Activated CD4-positive, alpha-beta T cell treated with anti-CD3 and anti-CD28 coated beads, Interleukin-2, amount 50 U/mL, for 16 hours (primary cell): Measurements from ENCODE around the gene MADCAM1.
"Not testable (repeated sequence)": the region's sequence is repeated elsewhere in the genome, so short reads cannot be mapped to it uniquely, and the experiment has no call there.

Experiments
- DNase-seq: peaks from one replicate; pipeline ENCODE4 v3.0.0-alpha.2; 2020

MADCAM1 gene

DNA sequence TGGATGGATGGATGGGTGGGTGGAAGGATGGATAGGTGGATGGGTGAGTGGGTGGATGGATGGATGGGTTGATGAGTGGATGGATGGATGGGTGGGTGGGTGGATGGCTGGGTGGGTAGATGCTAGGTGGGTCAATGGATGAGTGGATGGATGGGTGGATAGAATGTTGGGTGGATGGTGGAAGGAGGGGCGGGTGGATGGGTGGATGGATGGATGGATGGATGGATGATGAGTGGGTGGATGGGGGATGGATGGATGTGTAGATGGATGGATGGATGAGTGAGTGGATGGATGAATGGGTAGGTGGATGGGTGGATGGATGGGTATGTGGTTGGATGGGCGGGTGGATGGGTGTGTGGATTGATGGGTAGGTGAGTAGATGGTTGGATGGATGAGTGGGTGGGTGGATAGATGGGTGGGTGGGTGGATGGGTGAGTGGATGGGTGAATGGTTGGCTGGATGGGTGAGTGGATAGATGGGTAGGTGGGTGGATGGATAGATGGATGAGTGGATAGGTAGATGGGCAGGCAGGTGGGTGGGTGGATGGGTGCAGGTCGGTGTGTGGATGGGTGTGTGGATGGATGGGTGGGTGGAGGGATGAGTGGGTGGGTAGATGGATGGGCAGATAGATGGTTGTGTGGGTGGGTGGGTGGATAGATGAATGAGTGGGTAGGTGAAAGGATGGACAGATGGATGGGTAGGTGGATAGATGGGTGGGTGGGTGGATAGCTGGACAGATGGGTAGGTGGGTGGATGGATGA lies 31.1 kb upstream of the MADCAM1 start:
- no peak for DNase-seq

DNA sequence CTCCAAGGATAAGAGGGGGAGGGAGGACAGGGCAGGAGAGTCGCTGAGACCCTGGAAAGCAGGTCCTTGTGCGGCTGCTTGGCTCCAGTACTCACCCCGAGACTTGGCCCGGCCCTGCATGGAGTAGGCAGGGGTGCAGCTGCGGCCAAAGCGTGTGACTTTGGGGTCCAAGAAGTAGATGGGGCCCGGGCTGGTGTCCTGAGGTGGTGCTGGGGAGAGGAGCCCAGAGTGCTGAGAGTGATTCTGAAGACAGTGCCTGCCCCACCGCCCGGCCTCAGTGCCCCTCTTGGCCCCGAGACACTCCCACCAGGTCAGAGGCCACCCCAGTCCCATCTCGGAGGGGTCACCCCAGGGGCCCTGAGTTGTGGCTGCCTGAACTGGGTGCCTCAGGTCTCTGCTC lies 28.7 kb upstream of the MADCAM1 start:
- DNase-seq = no peak

DNA sequence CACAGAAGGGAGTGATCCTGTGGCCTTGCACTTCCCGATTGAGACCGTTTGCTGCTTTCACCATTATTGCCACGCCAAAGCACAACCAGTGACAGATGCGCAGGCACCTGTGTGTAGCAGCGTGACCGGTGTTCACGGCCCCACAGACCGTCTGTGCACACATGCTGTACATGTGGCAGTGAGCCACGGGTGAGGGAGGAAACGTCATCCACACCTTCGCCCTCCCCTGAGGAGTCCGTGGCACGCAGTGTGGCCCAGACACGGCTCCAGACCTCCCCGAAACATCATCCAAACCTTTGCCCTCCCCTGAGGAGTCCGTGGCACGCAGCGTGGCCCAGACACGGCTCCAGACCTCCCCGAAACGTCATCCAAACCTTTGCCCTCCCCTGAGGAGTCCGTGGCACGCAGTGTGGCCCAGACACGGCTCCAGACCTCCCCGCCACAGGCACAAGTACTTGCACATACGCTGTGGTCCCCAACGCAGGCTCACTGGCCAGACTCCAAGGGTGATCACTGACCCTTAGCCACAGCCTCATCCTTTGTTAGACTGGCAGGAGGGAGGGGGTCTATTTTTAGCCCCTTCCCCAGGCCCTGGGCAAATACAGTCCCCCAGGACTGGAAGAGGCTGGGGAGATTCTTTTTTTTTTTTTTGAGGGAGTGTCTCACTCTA lies 27.6 kb upstream of the MADCAM1 start:
- no peak for DNase-seq

DNA sequence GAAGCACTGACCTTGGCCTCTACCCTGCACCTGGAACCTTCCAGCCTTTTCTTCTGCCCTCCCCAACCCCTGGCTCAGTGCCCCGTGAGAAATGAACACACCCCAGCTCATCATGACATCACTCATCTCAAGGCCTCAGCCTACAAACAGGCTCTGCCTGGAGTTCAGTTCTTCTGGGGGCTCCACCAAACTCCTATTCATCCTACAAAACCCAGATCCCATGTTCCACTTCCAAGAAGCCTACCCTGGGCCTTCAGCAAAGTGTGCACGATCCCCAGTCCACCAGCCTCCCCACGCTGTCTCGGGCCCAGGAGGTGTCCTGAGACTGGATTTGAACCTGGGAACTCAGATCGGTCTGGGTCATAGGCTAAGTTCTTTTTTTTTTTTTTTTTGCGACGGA lies 26.5 kb upstream of the MADCAM1 start:
- DNase-seq = no peak

DNA sequence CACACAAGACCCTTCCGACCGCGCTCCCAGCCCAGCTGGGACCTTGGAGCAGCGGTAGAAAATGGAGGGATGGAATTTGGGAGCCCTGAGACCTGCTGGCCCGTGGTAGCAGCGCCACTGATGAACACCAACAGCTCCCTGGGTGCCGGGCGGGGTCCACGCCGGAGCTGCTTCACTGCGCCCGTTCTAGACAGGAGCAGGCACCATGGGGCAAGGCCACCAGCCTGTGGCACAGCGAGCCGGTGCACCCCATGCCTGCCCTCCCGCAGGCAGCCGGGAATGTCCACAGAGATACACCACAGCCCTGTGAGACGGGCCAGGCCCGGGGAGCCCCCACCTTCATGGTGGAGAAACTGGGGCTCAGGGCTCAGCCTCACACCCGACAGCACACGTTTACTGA lies 25.6 kb upstream of the MADCAM1 start:
- DNase-seq = no peak

DNA sequence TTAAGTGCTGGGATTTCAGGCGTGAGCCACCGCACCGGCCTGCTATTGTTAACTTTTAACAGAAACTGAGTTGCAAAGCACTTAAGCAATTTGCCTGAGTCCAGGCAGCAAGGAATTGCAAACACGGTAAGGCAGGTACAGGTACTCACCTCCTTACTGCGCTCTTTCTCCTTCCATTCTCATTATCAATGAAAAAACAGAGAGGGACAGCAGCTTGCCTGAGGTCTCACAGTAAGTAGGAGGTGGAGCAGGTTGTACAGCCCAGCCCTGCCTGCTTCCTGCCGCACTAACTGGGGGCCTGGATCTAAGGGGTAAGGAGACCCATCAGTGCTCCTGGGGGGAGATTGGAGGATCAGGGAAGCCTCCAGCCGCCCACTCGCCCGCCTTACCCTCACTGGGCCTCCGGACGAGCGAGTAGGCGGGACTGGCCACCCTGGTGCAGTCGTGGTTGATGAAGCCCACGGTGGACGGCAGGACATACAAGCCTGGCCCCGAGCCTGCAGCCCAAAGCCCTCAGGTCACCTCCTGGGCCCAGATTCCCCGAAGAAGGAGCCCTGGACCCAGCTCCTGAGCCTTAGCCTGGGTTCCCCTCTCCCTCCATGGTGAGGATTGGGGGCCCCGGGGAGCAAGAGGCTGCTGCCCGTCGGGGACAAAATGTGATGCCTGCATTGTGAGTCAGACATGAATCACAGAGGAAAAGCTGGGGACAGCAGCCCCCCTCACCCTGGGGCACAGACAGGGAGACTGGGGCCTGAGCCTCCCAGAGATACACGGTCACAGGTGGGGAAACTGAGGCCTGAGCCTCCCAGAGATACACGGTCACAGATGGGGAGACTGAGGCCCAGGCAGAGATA lies 24.1 kb upstream of the MADCAM1 start:
- no peak for DNase-seq

DNA sequence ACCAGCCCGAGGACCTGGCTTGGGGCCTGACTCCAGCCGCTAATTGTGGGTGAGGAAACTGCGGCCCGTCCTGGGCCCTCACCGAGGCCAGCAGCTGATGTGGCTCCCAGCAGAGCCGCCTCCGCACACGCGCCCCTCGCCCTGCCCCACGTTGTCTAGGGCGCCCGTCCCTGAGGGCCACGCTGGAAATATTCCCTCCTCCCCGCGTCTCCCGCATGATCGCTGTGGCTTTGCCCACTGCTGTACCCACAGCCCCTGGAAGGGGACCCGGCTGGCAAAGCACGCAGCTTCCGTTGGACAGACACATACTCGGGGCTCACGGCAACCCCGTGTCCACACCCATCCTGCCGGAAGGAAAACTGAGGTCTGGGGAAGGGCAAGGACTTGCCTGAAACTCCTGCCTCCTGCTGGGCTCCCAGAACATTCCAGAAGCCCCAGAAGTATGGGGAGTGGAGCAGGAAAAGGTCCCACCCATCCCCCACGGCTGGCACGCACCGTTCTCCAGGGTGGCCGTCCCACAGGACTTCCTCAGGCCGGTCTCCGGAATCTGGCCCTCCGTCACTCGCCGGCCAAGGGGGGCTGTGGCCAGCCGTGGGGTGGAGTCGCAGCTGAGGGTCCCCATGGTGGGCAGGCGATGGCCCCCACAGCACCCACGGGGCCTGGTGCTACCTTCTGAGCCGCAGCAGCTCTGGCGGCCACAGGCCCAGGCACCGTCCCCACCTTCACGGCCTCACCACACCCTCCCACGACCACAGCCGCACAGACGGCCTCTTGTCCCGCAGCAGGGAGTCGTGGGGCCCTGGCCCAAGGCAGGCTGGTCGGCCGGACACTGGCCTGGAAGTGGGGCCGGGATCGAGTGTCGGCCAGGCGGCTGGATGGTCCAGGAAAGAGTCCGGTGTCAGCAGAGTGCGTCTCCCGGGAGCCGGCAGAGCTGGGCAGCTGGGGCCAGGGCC lies 21.9 kb upstream of the MADCAM1 start:
- DNase-seq = no peak

DNA sequence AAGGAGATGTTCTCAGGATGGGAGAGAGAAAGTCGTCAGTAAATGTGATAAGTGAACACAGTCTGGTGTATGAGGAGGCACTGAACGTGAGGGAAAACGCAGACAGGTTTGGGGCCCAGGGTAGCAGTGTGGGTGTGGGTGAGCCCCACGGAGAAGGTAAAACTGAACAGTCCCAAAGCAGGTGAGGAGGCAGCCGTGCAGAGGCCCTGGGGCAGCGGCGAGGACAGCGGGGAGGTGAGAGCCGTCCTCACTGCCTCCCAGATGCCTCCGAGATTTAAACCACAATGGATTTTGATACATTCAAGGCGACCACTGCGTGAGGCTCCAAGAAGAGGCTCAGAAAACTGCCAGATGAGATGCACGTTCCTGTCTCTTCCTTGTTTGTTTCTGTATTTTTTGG lies 20.9 kb upstream of the MADCAM1 start:
- no peak for DNase-seq

DNA sequence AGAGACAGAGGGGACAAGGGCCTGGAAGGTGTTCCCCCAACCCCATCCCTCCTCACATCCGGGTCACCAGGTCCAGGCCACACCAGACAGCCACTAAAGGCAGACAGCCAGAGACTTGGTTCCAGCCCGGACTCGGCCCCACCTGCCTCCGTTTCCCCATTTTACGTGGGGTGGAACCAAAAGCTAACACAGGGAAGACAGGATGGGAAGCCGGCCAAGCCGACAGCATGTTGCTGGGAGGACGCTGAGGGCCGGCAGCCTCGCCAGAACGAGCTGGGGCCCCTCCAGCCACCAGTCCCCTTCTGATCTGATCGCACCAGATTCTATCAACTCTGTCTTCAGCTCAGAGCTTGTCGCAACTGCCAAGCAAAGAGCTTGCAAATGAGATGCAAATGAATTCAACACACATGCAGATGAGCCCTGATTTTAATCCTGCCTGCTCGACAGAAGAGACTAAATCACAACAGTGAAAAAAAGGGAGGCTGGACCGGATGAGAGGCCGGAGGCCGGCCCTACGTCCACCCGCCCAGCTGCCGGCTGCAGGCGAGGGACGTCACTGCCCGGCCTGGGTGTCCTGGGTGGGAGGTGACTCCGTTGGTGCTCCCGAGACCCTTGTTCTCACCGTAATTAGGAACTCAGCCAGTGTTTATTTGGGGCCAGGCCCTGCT lies 17.9 kb upstream of the MADCAM1 start:
- DNase-seq = no peak

DNA sequence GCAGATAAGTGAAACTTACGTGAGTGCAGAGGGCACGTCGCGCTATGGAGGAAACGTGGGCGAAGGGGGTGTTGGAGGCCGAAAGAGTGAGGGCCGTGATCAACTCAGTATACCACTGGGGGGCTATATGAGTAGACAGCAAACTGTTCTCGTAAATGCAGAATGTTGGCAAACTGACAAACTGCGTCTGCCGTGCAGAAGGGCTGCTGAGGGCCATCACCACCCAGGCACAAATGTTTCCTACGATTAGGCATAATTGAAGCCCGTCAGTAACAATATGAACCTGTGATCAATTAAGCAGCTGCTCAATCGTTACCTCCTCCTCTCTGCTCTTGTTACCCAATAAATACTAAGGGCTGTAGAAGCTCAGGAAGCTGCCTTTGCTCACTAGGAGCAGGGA lies 17.3 kb upstream of the MADCAM1 start:
- no peak for DNase-seq

DNA sequence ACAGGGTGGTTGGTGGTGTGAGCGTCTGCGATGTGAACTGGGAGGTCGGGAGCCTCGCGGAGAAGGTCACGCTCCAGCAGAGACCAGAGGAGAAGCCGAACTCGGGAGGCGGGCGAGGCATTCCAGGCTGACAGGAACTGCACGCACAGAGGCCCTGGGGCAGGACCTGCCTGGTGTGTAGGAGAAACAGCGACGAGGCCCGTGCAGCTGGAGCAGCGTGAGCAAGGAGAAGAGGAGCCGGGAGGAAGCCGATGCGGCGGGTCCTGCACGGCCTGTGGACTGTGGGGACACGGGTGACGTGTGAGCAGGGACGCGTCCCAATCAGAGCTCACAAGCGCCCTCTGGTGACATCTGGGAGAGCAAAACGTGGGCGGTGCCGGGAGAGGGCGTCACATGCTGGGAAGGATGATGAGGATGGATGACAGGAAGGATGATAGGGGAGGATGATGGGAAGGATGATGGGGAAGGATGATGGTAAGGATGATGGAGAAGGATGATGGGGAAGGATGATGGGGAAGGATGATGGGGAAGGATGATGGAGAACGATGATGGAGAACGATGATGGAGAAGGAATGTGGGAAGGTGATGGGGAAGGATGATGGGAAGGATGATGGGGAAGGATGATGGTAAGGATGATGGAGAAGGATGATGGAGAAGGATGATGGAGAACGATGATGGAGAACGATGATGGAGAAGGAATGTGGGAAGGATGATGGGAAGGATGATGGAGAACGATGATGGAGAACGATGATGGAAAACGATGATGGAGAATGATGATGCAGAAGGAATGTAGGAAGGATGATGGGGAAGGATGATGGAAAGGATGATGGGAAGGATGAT lies 16.1 kb upstream of the MADCAM1 start:
- no peak for DNase-seq

DNA sequence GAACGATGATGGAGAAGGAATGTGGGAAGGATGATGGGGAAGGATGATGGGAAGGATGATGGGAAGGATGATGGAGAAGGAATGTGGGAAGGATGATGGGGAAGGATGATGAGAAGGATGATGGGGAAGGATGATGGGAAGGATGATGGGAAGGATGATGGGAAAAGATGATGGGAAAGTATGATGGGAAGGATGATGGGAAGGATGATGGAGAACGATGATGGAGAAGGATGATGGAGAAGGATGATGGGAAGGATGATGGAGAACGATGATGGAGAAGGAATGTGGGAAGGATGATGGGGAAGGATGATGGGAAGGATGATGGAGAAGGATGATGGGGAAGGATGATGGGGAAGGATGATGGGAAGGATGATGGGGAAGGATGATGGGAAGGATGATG lies 15.2 kb upstream of the MADCAM1 start:
- not testable (repeated sequence) for DNase-seq

DNA sequence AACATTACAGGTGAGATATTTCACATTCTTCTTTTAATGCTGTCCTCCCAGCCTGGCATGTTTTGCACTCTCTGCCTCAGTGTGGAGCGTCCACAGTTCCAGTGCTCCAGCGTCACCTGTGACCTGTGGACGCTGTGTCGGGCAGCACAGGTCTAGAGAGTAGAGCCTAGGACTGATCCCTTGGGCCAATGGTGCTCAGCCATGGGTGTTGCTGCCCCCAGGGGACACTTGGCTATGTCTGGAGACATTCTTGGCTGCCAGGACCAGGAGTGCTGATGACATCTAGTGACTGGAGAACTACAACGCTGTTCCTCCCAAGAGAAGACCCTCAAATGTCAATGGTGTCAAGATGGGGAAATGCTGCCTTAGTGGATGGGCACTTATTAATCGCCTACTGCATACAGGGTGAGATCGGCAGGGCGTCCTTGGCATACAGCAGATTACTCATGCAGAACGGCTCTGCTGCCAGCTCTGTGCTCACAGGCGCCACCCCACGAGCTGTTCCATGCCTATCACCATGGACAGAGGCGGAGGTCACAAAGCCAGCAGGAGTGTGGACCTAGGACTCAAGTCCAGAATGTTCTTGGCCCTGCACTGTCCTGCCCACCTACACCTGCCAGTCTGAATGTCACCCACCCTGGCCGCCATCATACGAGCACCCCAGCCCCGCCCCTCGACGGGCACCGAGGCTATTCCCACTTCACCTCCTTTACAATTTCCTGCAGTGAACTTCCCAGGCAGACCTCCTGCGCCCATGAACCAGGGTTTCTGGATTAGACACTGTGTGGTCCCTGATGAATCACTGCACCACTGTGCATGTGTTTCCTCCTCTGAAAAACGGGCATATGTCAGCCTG lies 13.9 kb upstream of the MADCAM1 start:
- DNase-seq = no peak

DNA sequence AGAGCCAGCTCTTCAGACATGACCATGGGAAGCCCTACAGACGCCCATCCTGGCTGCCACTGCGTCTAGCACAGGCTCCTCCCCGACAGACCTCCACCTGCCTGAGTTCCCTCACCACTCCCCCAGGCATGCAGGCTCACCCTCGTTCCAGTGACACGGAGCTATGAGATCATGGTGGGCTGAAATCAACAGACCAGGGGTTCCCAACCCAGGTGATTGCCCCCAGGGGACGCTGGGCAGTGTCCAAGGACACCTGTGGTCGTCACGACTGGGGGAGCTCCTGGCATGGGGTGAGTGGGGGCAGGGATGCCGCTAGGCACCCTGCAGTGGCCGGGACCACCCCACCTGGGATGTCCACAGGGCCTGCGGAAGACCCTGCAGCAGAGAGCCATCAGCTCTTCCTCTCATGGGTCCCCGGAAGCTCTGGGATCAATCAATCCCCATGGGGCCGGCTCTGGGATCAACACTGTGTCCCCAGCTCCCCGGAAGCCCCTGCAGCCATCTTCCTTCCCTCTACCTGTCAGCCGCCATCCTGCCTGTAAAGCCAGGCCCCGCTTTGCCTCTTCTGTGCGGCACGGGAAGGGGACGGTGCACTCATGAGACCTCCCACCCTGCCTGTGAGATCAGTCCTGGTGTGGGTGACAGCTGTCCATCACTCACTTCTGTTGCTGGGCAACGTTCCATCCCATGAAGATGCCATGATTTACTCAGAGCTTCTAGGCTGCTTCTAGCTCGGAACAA lies 12.8 kb upstream of the MADCAM1 start:
- DNase-seq = no peak

DNA sequence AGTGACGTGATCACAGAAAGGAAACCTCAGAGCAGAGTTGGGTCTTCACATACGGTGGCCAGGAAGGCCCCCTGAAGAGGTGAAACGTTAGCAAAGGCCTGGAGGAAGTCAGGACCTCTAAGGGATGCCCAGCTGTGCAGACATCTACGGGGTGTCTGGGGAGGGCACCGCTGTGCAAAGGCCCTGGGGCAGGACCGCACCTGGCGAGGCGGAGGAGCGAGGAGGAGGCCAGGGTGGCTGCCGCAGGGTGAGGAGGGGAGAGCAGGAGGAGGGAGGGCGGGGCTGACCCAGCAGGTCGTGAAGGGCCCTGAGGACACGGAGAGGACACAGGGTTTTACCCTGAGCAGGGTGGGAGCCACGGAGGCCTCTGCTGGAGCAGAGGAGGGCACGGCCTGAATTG lies 11.8 kb upstream of the MADCAM1 start:
- DNase-seq = no peak

DNA sequence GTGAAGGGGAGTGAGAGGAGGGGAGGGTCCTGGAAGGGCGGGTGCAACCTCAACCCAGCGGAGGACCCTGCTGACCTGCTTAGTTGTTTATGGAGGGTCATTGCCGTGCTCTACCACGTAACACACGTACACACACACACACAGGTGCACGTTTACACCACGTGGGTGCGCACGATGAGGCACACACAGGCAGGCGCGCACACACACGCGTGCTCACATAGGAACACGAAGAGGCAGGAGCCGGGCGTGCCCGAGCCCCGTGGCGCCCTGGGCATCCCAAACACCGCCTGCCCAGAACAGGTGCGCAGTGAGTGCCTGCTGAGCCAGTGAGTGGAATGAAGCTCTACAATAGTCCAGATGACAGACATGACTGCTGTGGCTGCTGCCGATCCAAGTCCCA lies 11.2 kb upstream of the MADCAM1 start:
- DNase-seq = no peak

DNA sequence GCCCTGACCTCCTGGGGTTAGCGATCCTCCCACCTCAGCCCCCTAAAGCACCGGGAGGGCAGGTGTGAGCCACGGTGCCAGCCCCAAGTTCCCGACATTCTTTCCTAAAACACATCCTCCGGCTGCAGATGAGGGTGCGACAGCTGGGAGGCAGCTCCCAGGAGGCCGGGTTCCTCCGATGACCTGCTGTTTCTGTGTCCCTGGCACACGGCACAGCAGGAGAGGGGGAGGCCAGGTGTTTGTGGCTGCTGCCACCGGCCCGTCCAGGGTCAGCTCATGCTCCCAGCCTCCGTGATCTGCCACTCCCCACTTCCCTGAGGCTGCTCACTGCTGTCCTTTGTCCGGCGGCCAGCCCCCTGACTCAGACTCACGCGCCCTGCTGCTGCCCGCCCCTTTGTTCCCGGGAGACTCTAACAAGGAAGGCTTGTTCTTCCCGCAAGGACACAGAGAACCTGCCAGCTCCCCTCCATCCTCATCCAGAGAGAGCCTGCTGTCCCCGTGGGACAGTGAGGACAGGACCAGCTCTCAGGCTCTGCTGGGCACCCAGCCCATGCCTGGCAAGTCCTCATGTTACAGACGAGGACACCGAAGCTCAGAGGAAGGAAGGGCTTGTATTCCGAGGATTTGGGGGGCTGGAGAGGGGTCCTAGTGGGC lies 10.6 kb upstream of the MADCAM1 start:
- no peak for DNase-seq

DNA sequence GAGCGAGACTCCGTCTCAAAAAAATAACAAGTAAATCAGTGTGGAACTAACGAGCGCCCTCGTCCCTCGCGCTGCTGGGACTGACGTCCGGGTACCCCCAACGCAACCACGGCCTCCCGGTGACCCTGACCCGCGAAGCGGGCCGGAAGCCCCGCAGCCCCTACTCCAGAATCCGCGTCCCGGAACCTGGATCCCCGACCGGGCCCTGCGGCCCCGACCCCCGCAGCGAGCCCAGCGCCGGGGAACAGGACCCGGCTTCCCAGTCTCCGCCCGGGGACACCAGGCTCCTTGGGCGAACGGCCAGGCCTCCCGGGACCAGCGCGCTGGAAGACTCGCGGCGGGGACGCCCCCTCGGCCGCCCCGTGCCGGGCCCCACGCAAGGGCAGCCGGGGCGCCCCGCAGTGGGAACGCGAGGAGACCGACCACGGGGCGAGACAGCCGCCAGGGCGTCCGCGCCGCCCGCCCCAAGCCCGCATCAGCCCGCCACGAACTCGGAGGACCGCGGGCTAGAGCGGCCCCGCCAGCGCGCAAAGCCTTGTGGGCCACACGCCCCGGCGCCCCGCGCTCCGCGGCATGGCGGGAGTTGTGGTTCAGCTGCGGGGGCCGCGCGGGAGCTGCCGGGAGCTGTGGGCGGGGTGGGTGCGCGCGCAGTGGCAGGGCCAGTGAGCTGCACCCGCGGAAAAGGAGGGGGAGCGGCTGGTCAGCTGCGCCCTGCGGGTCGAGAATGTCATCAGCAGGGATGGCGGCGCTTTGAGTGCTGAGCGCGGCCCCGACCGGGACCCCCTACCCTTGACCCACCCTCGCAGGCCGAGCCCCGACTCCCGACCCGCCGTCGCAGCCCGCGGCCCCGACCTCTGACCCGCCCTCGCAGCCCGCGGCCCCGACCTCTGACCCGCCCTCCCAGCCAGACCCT lies 7.5 kb upstream of the MADCAM1 start:
- DNase-seq = peak; percentile 93
